ENCODE results near the gene MAGEA6. TPM values are rescaled to one million over a fixed set of nuclear protein-coding genes. Genes with fewer than 3 reads are reported as not detected.
"Not testable (repeated sequence)": the region's sequence is repeated elsewhere in the genome, so short reads cannot be mapped to it uniquely, and the experiment has no call there.

MAGEA6 gene
- total and polyA plus RNA-seq, 2 donors (not counting 3 experiments of a cell fraction or from before 2014, with no cell fraction given), result not detected

DNA sequence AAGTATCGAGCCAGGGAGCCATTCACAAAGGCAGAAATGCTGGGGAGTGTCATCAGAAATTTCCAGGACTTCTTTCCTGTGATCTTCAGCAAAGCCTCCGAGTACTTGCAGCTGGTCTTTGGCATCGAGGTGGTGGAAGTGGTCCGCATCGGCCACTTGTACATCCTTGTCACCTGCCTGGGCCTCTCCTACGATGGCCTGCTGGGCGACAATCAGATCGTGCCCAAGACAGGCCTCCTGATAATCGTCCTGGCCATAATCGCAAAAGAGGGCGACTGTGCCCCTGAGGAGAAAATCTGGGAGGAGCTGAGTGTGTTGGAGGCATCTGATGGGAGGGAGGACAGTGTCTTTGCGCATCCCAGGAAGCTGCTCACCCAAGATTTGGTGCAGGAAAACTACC, 33.0 kb downstream of the MAGEA6 start:
- H3K36me3 ChIP-seq (ENCODE audit: control insufficient read depth in 2 of 2, extremely low read depth in 1 of 2, insufficient read depth in 2 of 2, low read length in 2 of 2); BruUV-seq (replicated peaks); H2AFZ ChIP-seq (ENCODE audit: low read depth, low read length); H3K27ac ChIP-seq (ENCODE audit: insufficient read depth, low read depth, low read length); H4K20me1 ChIP-seq (replicated peaks; ENCODE audit: control insufficient read depth, extremely low read depth, insufficient read depth, low read length); H3K27me3 ChIP-seq (ENCODE audit: control insufficient read depth in 2 of 2, insufficient read depth in 2 of 2, low read length in 2 of 2); H3K79me2 ChIP-seq (ENCODE audit: control insufficient read depth, insufficient read depth, low read length); H3K4me2 ChIP-seq (ENCODE audit: insufficient read depth, low read length); intact Hi-C loops (cut with micrococcal nuclease); dilution Hi-C loops (cut with MboI; ENCODE audit: extremely low pct_ligation_motif_present, low sequenced_read_pairs); POLR2A ChIA-PET; FAIRE-seq; DNase-seq (ENCODE audit: low read depth, low spot score); H3K9me1 ChIP-seq (replicated peaks; ENCODE audit: control insufficient read depth, extremely low read depth, insufficient read depth, low read length); H3K4me3 ChIP-seq (replicated peaks in 1 of 3; ENCODE audit: insufficient read depth in 1 of 3, low read depth in 1 of 3, low read length in 3 of 3); H3K9ac ChIP-seq (replicated peaks; ENCODE audit: extremely low read depth, insufficient read depth, low read length); H3K9me3 ChIP-seq (replicated peaks; ENCODE audit: control insufficient read depth, insufficient read depth, low read length); CTCF ChIA-PET; H3K4me1 ChIP-seq (ENCODE audit: control insufficient read depth, extremely low read depth, insufficient read depth, low read length): not testable (repeated sequence)

GRCh38 chrX:152735860-152736511, 33.5 kb downstream of the MAGEA6 start:
- Histone ChIP-seq H3K36me3 (ENCODE audit: control insufficient read depth in 2 of 2, extremely low read depth in 1 of 2, insufficient read depth in 2 of 2, low read length in 2 of 2) (no peaks in the 10 kb centered on the region), H3K27me3 (ENCODE audit: control insufficient read depth in 2 of 2, insufficient read depth in 2 of 2, low read length in 2 of 2) (no peaks in the 10 kb centered on the region), H3K9ac (replicated peaks; ENCODE audit: extremely low read depth, insufficient read depth, low read length) (no peak overlapping the region), H3K9me3 (replicated peaks; ENCODE audit: control insufficient read depth, insufficient read depth, low read length) (no peaks in the 10 kb centered on the region), H3K4me1 (ENCODE audit: control insufficient read depth, extremely low read depth, insufficient read depth, low read length) (no peaks in the 10 kb centered on the region), H2AFZ (ENCODE audit: low read depth, low read length) (no peak overlapping the region), H3K4me2 (ENCODE audit: insufficient read depth, low read length) (no peak overlapping the region), H3K4me3 (replicated peaks in 1 of 3; ENCODE audit: insufficient read depth in 1 of 3, low read depth in 1 of 3, low read length in 3 of 3) (no peak overlapping the region), H3K9me1 (replicated peaks; ENCODE audit: control insufficient read depth, extremely low read depth, insufficient read depth, low read length) (no peaks in the 10 kb centered on the region), H4K20me1 (replicated peaks; ENCODE audit: control insufficient read depth, extremely low read depth, insufficient read depth, low read length) (no peaks in the 10 kb centered on the region), H3K79me2 (ENCODE audit: control insufficient read depth, insufficient read depth, low read length) (no peaks in the 10 kb centered on the region), H3K27ac (ENCODE audit: insufficient read depth, low read depth, low read length) (no peak overlapping the region)
- dilution Hi-C loops (cut with MboI; ENCODE audit: extremely low pct_ligation_motif_present, low sequenced_read_pairs), result no loop called here
- TF ChIP-seq EZH2 (IDR thresholded peaks at IDR 0.05; ENCODE audit: borderline replicate concordance, low read depth, low read length, severe bottlenecking) (no peak), CTCF (IDR thresholded peaks at IDR 0.05; ENCODE audit: extremely low read depth in 1 of 2, insufficient read depth in 1 of 2, low read depth in 1 of 2, low read length in 2 of 2) (no peak), GATA2 (IDR thresholded peaks at IDR 0.05; ENCODE audit: insufficient read depth, insufficient read length, low read depth, low read length) (no peak), MAX (IDR thresholded peaks at IDR 0.05; ENCODE audit: insufficient read depth, insufficient read length) (no peak), POLR2AphosphoS5 (IDR thresholded peaks at IDR 0.05; ENCODE audit: insufficient read depth, low read depth, low read length) (no peak), MYC (IDR thresholded peaks at IDR 0.05; ENCODE audit: low read depth, low read length) (no peak), JUN (IDR thresholded peaks at IDR 0.05; ENCODE audit: borderline replicate concordance, insufficient read depth, insufficient read length, low read depth) (no peak), POLR2A (IDR thresholded peaks at IDR 0.05; ENCODE audit: low read depth, low read length) (no peak), FOS (IDR thresholded peaks at IDR 0.05; ENCODE audit: borderline replicate concordance, insufficient read depth, low read length) (no peak)
- ChIA-PET POLR2A (no interaction called here), CTCF (no interaction called here)
- intact Hi-C loops (cut with micrococcal nuclease), result no loop called here
- DNase-seq (ENCODE audit: low read depth, low spot score) (no peak), FAIRE-seq (no peak)
- BruUV-seq (replicated peaks), result no TSS peak

Measured in endothelial cell of umbilical vein (primary cell).